ENCODE data around the gene SDC4. TPM values are rescaled to one million over a fixed set of nuclear protein-coding genes. Genes with fewer than 3 reads are reported as not detected.
A peak's percentile ranks its signal among the peaks of the same experiment; 100 is the strongest.

The SDC4 gene
- total RNA-seq, 4 donors from 2014 or later: 7.9 to 77.9 (median 48.4) TPM

DNA sequence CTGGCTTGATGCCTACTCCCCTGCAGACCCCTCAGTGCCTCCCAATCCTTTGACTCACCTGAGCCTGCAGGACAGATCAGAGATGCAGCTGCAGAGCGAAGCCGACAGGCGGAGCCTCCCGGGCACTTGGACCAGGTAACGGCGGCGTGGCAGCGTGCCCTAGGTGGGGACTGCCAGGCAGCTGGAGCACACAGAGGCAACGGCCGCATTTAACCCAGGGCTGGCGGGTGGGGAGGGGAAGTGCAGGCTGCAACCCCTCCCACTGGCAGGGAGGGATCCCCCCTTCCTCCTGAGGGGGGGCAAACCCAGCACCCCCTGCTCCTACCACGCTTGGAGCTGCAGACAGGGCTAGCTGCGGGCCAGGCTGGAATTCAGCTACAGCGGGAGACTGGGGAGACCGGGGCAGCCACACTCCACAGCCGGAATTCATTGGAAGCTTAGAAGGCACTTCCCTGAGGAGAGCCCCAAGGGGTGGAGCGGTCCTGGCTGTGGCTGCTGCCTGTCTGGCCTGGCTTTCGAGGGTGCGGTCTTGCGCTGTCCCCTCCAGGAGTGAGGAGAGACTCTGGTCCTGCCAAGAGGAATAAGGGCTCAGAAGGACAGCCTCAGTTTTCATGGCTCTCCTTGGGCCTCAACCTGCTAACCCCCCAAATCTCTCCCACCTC, 40.0 kb downstream of the SDC4 start, which contains the start of gene MATN4:
Gene MATN4 (minus strand): TSS at position 183 of the 662 bp plus-strand sequence. CDS start 2,717 bp downstream, outside the sequence.
- no peaks in the 10 kb centered on the region for H3K9me3 ChIP-seq
- H3K27me3 ChIP-seq: peaks cover 0 to 18% of the 10 kb centered on the region in 2 donors
- no peak within 1 kb of the TSS for H3K27ac ChIP-seq
- H3K36me3 ChIP-seq: no peaks in the 10 kb centered on the region
- TF ChIP-seq, protein P1, sequence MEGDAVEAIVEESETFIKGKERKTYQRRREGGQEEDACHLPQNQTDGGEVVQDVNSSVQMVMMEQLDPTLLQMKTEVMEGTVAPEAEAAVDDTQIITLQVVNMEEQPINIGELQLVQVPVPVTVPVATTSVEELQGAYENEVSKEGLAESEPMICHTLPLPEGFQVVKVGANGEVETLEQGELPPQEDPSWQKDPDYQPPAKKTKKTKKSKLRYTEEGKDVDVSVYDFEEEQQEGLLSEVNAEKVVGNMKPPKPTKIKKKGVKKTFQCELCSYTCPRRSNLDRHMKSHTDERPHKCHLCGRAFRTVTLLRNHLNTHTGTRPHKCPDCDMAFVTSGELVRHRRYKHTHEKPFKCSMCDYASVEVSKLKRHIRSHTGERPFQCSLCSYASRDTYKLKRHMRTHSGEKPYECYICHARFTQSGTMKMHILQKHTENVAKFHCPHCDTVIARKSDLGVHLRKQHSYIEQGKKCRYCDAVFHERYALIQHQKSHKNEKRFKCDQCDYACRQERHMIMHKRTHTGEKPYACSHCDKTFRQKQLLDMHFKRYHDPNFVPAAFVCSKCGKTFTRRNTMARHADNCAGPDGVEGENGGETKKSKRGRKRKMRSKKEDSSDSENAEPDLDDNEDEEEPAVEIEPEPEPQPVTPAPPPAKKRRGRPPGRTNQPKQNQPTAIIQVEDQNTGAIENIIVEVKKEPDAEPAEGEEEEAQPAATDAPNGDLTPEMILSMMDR (IDR thresholded peaks at IDR 0.05): no peak
- no peak for TF ChIP-seq POLR2A (IDR thresholded peaks at IDR 0.05)
- peaks cover 0 to 5% of the 10 kb centered on the region in 2 donors for H3K4me1 ChIP-seq
- no peak within 1 kb of the TSS for H3K4me3 ChIP-seq
- no peak for DNase-seq
- intact Hi-C loops (cut with DNase I; ENCODE audit: low total_unique reads): no loop called here

DNA sequence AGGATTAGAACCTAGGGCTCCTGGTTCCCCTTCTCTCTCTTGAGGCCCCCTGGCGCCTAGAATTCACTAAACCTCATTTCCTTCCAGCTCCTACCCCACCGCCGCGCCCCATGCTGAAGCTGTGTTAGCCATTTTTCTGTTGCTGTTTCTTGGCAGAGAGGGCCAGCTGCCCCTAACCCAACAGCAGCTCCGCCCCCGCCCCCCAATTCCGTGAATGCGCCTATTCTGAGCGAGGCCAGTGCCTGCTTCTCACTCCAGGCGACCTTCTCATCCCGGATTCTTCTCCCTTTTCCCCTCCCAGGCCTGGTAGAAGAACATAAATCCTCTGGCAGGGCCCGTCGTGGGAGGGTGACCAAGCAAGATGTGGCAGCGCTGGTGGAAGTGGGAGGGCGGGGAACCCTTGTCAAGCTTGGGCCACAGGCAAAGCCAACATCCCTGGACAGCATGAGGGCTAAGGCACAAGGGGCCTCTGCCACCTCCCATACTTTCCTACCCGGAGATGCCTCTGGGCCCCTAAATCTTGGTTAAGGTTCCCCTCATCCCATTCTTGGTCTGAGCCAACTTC, 41.1 kb downstream of the SDC4 start:
- TF ChIP-seq POLR2A (IDR thresholded peaks at IDR 0.05): no peak
- TF ChIP-seq, protein P1 (IDR thresholded peaks at IDR 0.05): no peak
- peaks cover 0 to 5% of the 10 kb centered on the region in 2 donors for H3K4me1 ChIP-seq
- no peaks in the 10 kb centered on the region for H3K9me3 ChIP-seq
- intact Hi-C loops (cut with DNase I; ENCODE audit: low total_unique reads): no loop called here
- H3K27ac ChIP-seq: no peak overlapping the region
- H3K4me3 ChIP-seq: no peak overlapping the region
- no peak for DNase-seq
- peaks cover 0 to 15% of the 10 kb centered on the region in 2 donors for H3K27me3 ChIP-seq
- H3K36me3 ChIP-seq: no peaks in the 10 kb centered on the region

DNA sequence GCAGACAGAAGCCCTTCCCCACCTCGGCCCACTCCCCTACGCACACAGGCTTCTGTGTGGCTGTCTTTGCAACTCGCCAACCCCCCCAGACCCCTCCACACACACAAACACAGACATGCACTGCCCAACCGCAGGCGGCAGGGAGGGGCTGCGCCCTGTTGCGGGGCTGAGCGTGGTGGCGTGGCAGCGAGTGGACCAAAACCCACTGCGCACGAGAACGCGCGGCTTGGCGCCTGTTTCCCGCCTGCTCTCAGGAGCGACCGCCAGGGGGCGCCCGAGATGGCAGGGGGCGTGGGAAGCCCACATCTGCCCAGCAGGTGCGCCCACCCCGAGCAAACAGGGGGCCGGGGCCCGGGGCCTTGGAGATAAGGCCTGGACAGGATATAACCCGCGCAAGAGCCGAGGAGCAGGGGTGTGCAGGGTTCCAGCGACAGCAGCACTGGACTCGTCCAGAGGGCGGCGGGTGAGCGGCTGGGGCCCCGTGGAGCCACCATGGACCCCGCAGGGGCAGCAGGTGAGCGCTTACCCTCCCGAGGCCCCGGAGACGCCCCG, 41.7 kb downstream of the SDC4 start, which contains the start of gene RBPJL:
Gene RBPJL (plus strand): TSS at position 410 of the 552 bp plus-strand sequence. CDS start 83 bp downstream, at position 493.
- intact Hi-C loops (cut with DNase I; ENCODE audit: low total_unique reads): no loop called here
- Histone ChIP-seq H3K4me3 (no peak within 1 kb of the TSS), H3K36me3 (no peaks in the 10 kb centered on the region), H3K4me1 (peaks cover 0 to 5% of the 10 kb centered on the region in 2 donors), H3K27ac (no peak within 1 kb of the TSS), H3K9me3 (no peaks in the 10 kb centered on the region), H3K27me3 (peaks cover 0 to 10% of the 10 kb centered on the region in 2 donors)
- no peak for TF ChIP-seq POLR2A (IDR thresholded peaks at IDR 0.05)
- TF ChIP-seq, protein P1 (IDR thresholded peaks at IDR 0.05): peak; percentile 41 to 56 (median 45)
- DNase-seq: no peak

DNA sequence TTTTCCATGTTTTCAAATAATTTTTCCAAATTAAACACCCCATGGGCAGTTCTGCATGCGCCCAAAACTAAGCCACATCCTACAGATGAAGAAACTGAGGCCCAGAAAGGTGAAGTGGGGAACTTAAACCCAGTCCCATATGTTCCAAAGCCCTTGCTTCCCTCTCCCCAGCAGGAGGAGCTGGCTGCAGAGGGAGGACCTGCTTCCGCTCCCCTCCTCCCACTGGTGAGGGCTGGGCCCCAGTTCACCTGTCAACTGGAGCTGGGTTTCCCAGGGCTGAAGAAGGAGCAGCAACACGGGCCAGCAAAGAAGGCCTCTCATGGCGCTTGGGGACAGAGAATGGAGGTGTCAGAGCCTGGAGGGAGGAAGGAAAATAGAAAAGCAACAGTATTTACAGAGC, 43.0 kb downstream of the SDC4 start:
- H3K27me3 ChIP-seq: peaks cover 0 to 10% of the 10 kb centered on the region in 2 donors
- DNase-seq: no peak

DNA sequence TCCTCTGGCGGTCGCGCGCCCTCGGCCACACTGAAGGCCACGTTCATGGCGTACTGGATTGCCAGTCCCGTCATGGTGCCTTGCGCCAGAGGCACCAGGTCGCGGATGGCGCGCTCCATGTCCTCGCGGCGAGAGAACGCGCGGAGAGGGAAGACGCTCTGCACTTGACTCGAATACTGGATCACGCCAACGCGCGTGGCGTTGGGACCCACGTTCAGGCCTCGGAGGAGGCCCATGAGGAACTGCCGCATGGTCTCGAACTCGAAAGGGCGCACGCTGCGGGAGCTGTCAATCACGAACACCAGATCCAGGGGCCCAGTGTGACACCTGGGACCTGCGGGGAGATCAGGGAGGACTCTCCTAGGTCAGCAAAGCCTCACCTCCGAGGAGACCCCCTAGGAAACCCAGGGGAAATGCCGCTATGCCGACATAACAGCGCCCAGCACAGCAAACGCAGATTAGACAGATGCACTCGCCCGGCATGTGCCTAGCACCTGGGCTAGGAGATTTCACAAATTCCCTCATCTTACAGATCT, 43.7 kb downstream of the SDC4 start:
- no peak for DNase-seq
- Histone ChIP-seq H3K9me3 (no peaks in the 10 kb centered on the region), H3K4me3 (no peak overlapping the region), H3K27ac (no peak overlapping the region), H3K36me3 (no peaks in the 10 kb centered on the region), H3K4me1 (peaks cover 0 to 5% of the 10 kb centered on the region in 2 donors), H3K27me3 (peaks cover 0 to 10% of the 10 kb centered on the region in 2 donors)
- intact Hi-C loops (cut with DNase I; ENCODE audit: low total_unique reads): no loop called here
- TF ChIP-seq, protein P1 (IDR thresholded peaks at IDR 0.05): no peak
- no peak for TF ChIP-seq POLR2A (IDR thresholded peaks at IDR 0.05)

More for the DNA sequence above, 43.0 kb downstream of the SDC4 start:
- Histone ChIP-seq H3K27ac (no peak overlapping the region), H3K4me3 (no peak overlapping the region), H3K36me3 (no peaks in the 10 kb centered on the region), H3K4me1 (peaks cover 0 to 5% of the 10 kb centered on the region in 2 donors), H3K9me3 (no peaks in the 10 kb centered on the region)
- no peak for TF ChIP-seq POLR2A (IDR thresholded peaks at IDR 0.05)
- intact Hi-C loops (cut with DNase I; ENCODE audit: low total_unique reads): no loop called here

Measured in uterus (tissue), 4 donors.